Measurements from ENCODE around the gene HDLBP. TPM values are rescaled to one million over a fixed set of nuclear protein-coding genes. Genes with fewer than 3 reads are reported as not detected.
"Not testable (repeated sequence)": the region's sequence is repeated elsewhere in the genome, so short reads cannot be mapped to it uniquely, and the experiment has no call there.

HDLBP gene
- total and polyA plus RNA-seq, 2 of the 4 experiments (the other 2 are of a cell fraction): 648 to 1,165 TPM

DNA sequence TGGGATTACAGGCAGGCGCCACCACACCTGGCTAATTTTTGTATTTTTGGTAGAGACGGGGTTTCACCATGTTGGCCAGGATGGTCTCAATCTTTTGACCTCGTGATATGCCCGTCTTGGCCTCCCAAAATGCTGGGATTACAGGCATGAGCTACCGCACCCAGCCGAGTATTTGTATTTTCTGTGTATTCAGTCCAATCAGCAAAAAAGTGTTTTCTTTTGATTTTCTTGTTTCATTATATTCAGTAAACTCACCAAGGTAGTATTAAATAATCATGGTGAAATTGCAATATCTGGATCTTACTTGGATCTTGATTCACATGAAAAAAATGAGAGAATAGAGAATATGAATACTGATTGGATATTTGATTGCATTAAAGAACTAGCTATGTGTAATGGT is 3.4 kb upstream of the HDLBP start:
- H2BK120ac ChIP-seq (ENCODE audit: low read depth, low read length); H3K9me3 ChIP-seq (ENCODE audit: control insufficient read depth, insufficient read depth, low read length); H3K4me1 ChIP-seq (ENCODE audit: control insufficient read depth, insufficient read depth, low read length); H2BK15ac ChIP-seq (ENCODE audit: low read depth, low read length); CTCF ChIA-PET; H3K14ac ChIP-seq (replicated peaks; ENCODE audit: low read depth, low read length); H2BK20ac ChIP-seq (ENCODE audit: low read depth, low read length); H3K9ac ChIP-seq (ENCODE audit: low read depth, low read length); H3K27me3 ChIP-seq (ENCODE audit: control insufficient read depth, insufficient read depth, low read length); H2AFZ ChIP-seq (replicated peaks; ENCODE audit: low read length, poor library complexity); dilution Hi-C loops (cut with HindIII; ENCODE audit: low sequenced_read_pairs, unreplicated experiment); H2BK5ac ChIP-seq (ENCODE audit: low read depth, low read length, poor library complexity, severe bottlenecking); H3K27ac ChIP-seq (ENCODE audit: insufficient read depth, low read length); H3K4ac ChIP-seq (ENCODE audit: low read depth, low read length); ATAC-seq (ENCODE audit: low read depth); H2AK9ac ChIP-seq (replicated peaks; ENCODE audit: low read depth, low read length, poor library complexity); in situ Hi-C loops (cut with MboI; ENCODE audit: low sequenced_read_pairs); intact Hi-C loops (cut with micrococcal nuclease); H3K4me2 ChIP-seq (ENCODE audit: low read depth, low read length); H3K9me1 ChIP-seq (ENCODE audit: insufficient read depth, low read length); DNase-seq; H4K5ac ChIP-seq (ENCODE audit: low read depth, low read length); H3K4me3 ChIP-seq (ENCODE audit: insufficient read depth, low read depth, low read length); H3K23ac ChIP-seq (ENCODE audit: low read depth, low read length); H4K8ac ChIP-seq (ENCODE audit: low read depth in 2 of 2, low read length in 2 of 2); H3K18ac ChIP-seq (ENCODE audit: low read depth, low read length); H2AK5ac ChIP-seq (ENCODE audit: low read depth, low read length); H3K56ac ChIP-seq (ENCODE audit: extremely low read depth, insufficient read depth, low read length); H4K91ac ChIP-seq (ENCODE audit: insufficient read depth, low read depth, low read length); H3K36me3 ChIP-seq (ENCODE audit: control insufficient read depth, insufficient read depth, low read length); BruUV-seq (replicated peaks): not testable (repeated sequence)
- no CpG with 5 or more reads among the region's 6 CpGs for WGBS, 2 experiments (ENCODE audit: extremely low coverage in 2 of 2, insufficient read length in 1 of 2)
- 0 out of 2 replicates have a peak, but pooled peaks have one; percentile 26 for TF ChIP-seq MAFK (IDR thresholded peaks at IDR 0.05; ENCODE audit: low read depth, low read length)
- POLR2A ChIA-PET (ENCODE audit: unreplicated experiment): interaction anchor here (0.7 kb wide), 1 partner anchor 15 kb away, joined by 8 read pairs; no protein-coding TSS in a partner anchor
- H3K79me1 ChIP-seq (ENCODE audit: low read depth in 1 of 2, low read length in 2 of 2): peaks cover 5 to 37% of the 10 kb centered on the region in 2 experiments; a peak in 3 of 4 replicates
- H4K20me1 ChIP-seq (ENCODE audit: insufficient read depth, low read length): peaks cover 77% of the 10 kb centered on the region
